PC-9 (cell line): ENCODE results near the gene HTR1A.

Experiments
- EZH2 ChIP-seq: fragments of 200-600 bp; sonication (generic); IDR thresholded peaks from 2 replicates; pipeline ENCODE4 v1.8.0; 2017; ENCODE audit warnings: antibody characterized with exemption, low read depth
- TF ChIP-seq, protein P1 (sequence below): fragments of 200-600 bp; sonication (generic); conservative IDR thresholded peaks from 2 replicates; pipeline ENCODE4 v1.6.1; 2017; ENCODE audit warnings: mixed run types, antibody characterized with exemption, mild to moderate bottlenecking, moderate library complexity

DNA sequence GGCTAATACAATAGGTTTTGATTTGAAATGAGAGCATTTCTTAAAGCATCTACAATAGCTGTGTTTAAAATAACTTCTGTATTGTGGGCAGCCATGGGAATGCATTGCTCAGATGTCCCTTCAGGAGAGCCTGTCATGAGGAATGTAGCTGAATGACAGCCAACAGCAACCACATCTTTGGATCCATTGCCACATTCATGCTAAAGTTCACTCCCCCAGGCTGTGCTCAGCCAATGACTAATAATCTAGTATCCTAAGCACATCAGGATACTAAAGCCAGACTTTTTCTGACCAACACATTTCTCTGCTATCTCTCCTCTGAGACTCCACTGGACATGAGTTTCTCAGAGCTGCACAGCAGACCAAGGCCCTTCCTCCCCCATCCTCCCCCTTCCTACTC is 45.5 kb downstream of the HTR1A start:
- TF ChIP-seq, protein P1, sequence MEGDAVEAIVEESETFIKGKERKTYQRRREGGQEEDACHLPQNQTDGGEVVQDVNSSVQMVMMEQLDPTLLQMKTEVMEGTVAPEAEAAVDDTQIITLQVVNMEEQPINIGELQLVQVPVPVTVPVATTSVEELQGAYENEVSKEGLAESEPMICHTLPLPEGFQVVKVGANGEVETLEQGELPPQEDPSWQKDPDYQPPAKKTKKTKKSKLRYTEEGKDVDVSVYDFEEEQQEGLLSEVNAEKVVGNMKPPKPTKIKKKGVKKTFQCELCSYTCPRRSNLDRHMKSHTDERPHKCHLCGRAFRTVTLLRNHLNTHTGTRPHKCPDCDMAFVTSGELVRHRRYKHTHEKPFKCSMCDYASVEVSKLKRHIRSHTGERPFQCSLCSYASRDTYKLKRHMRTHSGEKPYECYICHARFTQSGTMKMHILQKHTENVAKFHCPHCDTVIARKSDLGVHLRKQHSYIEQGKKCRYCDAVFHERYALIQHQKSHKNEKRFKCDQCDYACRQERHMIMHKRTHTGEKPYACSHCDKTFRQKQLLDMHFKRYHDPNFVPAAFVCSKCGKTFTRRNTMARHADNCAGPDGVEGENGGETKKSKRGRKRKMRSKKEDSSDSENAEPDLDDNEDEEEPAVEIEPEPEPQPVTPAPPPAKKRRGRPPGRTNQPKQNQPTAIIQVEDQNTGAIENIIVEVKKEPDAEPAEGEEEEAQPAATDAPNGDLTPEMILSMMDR = no peak
- no peak for TF ChIP-seq EZH2
